ENCODE results near the gene CPEB4.

Gene CPEB4

DNA sequence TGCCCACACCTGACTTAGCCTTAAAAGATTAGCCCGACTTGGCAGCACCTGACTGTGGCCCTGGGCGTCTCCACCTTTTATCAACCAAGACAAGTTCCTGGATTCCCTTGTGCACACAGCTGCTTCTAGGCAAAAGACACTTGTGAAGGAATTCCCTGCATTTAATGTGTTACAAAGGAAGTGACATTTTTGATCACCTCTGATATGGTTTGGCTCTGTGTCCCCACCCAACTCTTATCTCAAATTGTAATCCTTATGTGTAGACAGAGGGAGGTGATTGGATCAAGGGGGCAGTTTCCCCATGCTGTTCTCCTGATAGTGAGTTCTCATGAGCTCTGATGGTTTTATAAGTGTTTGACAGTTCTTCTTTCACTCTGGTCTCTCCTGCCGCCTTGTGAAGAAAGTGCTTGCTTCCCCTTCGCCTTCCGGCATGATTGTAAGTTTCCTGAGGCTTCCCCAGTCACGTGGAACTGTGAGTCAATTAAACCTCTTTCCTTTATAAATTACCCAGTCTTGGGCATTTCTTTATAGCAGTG is 2.6 kb upstream of the CPEB4 start:
- no peak for DNase-seq

DNA sequence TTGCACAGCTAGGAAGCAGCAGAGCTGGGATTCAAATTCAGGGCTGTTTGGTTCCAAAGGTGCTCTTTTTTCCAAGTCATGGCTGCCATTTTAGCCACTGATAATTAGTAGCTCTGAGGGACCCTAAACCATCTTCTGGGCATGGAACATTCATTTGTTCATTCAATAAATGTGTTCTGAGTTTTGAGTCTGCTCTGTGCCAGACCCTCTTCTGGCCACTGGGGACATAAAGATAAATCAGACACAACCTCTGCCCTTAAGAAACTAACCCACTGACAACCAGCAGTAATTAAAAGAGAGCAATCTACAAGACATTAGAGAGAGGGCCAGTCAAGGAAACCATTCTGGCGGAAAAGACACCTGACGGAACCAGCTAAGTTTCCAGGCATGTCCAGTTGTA is 2.0 kb upstream of the CPEB4 start:
- no peak for DNase-seq

DNA sequence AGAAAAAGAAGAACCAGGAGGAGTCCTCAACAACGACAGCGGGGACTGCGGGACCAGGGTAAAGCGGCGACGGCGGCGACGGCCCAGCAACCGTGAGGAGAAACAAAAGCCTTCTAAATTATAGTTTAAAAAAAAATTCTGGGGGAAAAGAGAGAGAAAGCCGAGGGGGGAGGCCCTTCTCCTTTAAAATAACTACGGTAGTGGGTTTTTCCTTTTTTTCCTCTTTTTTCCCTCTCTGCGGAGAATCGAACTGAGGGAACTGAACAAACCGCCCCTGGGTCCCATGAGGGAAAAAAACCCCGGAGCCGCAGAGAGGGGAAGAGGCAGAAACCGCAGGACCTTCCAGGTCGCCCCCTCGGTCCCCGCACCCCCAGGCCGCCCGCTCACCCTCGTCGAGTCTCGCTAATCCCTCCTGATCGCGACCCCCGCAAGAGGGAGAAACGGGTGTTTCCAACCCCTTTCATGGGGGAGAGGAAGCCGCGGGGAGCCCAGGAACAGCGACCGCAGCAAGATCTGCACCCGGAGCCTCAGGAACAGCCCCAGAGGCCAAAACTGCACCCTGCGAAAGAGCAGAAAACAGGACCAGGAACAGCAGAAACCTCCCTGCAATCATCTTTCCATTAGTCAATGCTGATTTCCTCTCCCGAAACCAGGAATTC is 453 bp downstream of the CPEB4 start:
- peak; percentile 34 for DNase-seq

DNA sequence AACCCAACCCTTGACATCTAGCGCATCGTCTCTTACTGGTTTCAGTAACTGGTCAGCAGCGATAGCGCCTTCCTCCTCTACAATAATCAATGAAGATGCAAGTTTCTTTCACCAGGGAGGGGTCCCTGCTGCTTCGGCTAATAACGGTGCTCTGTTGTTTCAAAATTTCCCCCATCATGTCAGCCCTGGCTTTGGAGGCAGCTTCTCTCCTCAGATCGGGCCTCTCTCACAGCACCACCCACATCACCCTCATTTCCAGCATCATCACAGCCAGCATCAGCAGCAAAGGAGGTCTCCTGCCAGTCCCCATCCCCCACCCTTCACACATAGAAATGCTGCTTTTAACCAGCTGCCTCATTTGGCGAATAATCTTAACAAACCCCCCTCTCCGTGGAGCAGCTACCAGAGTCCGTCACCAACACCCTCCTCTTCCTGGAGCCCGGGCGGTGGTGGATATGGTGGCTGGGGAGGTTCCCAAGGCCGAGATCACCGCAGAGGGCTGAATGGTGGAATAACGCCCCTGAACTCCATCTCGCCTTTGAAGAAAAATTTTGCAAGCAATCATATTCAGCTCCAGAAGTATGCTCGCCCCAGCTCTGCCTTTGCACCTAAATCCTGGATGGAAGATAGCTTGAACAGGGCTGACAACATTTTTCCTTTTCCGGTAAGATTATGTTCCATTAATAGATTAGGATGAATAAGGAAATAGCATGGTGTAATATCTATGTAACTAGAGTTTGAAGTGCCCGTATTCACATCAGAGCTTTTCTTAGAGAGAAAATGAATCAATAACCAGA is 2.2 kb downstream of the CPEB4 start:
- DNase-seq = peak; percentile 45

DNA sequence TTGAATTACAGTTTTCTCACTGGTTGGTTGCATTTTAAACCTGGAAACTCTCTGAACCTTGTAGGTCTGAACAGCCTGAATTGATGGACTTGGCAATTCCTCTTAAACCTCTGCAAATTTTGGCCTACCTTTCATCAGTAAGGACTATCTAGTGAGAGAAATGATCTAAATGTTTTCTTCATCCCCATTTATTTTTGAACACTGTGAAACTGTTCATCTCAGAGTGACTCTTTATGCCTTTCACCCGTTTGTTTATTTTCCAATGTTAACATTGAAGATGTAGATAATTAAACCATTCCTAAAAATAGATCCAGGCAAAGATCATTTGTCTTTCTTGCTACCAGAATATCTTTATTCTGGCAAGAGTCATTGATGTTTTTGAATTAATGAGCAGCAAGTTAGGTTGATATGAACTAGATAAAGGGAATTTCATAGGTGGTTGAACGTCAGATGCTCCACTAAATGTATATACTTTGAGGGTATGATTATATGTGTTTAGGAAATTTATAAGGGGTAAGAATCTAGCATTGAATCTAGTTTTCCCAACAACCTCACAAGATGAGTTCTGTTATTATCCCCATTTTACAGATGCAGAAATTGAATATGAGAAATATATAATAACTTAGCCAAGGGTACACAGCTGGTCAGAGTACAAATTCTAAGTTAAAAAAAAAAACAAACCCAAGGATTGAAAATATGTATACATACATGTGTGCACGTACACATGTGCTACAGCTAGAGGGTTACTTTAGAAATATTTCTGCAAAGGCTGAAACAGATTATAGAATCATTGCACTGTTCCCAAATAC is 3.4 kb downstream of the CPEB4 start:
- no peak for DNase-seq

DNA sequence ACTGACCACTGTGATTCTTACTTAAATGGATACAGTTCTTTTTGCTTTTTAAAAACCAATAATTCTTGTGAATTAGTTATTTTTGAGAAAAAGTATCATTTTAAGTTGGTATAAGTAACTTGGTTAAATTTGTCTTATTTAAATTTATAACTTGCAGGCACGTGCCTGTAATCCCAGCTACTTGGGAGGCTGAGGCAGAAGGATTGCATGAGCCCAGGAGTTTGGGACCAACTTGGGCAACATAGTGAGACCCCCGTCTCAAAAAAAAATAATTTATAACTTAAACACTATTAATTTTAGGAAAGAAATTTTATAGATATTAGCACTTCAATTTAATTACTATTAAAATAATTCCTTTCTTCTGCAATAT is 5.0 kb downstream of the CPEB4 start:
- DNase-seq = no peak

DNA sequence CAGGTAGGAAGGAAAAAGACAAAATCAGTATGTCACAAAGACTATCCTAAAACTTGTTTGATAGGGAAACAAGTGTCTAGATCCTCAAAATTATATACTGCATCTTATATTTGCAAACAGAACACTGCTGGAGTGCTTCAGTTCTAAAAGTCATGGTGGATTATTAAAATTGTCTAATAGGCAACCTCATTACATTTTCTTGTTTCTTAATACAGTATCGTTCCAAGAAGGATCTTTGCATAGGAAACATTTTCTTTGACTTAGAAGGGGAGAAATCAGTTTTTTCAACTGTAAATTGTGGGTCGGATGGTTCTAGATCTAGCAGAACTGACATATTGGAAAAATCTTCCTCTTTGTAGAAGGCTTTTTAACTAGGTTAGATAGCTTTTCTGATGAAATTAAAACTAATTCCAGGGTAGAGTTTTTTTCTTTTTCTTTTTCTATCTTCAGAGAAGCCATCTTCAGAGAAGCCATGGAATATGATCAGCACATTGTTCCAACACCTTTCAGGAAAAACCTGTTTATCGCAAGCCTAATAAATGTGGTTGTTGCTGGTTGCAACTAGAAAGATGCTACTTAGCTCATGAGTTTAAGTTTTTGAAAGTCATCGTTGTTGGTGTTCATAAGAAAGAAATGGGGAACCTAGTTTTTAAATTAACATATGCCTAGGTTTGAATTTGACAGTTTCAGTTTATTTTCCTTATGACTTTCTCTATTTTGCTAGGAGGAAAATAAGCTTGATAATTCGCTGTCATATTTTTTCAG is 7.4 kb downstream of the CPEB4 start:
- DNase-seq = no peak

DNA sequence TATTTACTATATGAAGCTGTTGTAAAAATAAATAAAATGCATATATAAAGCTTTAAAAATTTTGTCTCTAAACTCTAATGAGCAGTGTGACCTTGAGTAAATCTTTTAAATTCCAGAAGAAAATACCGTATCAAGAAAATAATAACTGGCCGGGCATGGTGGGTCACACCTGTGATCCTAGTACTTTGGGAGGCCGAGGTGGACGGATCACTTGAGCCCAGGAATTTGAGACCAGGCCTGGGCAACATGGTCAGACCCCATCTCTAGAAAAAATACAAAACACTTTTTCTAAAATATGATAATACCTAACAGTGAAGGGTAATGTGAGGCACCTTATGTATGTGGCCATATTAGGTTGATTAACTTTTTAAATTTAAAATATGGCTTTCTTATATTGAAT is 8.5 kb downstream of the CPEB4 start:
- no peak for DNase-seq

DNA sequence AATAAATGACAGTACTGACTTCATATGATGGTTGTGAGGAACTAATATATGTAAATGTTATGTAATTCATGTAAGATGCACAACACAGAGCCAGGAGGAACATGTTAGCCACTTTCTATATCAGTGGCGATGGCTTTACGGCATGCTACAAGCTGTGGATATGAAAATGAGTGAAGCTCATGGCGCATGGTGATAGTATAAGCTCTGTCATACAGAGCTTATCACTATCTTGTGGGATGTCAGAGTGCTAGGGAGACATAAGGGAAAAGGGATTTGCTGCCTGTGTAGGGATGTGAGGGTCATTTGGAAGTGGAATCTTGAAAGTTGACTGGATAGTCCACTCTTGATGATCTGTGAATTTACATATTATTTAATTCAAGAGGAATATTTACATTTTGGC is 13.6 kb downstream of the CPEB4 start:
- no peak for DNase-seq

DNA sequence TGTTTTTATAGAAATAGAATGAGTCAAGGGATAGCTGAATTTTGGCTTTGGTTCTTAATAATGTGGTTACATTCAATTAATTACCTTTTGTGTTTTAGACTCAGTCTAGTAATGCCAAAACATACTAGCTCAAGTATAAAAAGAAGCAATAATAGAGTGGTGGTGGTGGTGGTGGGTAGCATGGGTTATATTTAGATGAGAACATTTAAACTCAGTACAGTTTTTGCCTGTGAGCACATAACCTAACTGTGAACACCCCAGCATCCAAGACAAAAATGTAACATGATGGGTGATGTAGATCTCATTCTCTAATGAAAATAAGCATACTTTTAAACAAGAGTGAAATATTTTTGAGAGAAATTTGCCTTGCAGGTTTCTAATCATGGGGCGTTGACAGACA is 14.2 kb downstream of the CPEB4 start:
- DNase-seq = no peak

DNA sequence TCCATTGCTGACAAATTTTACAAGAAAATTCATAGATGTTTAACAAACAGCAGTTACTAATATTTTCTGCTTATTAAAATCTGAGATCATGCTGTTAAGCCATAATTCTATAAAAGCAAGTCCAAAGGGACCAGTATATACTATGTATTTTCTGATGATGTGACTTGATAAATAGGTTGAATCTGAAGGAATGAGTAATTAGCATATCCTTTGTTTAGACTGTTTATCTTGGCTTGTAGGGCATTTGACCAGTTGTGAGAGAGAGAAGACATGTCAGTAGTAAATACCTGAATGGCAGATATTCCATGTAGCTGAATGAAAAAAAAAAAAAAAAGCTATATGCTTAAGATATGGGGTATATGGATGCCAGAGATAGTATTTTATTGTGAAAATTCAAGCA is 14.6 kb downstream of the CPEB4 start:
- DNase-seq = no peak

DNA sequence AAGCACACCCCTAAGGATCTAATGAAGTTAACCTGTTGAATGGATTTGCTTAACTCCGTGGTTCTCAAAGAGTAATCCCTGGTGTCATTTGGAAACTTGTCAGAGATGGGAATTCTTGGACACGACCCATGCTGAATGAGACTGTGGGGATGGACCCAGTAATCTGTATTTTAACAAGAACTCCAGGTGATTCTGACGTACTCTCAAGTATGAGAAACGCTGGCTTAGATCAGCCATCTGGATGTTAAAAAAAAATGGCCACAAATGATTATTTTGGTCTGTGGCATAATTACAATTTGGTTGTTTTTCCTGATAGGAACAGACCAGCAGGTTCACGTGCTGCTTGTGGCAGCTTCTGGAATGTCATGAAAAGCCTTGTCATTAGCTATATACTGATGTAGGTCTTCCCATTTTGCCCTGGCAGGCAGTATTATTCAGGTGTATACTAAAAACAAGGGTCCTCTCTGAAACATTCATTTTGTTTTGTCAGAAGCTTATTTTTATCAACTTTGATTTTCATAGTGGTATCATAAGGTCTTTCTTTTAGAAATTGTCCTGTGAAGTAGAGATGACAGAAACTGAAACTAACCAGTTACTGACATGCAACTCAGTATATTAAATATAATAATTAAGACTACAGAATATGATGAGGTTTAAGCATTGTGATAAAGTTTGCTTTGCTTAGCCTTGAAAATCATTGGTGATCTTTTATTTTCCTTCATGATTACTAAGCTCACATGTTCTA is 15.4 kb downstream of the CPEB4 start:
- DNase-seq = no peak

DNA sequence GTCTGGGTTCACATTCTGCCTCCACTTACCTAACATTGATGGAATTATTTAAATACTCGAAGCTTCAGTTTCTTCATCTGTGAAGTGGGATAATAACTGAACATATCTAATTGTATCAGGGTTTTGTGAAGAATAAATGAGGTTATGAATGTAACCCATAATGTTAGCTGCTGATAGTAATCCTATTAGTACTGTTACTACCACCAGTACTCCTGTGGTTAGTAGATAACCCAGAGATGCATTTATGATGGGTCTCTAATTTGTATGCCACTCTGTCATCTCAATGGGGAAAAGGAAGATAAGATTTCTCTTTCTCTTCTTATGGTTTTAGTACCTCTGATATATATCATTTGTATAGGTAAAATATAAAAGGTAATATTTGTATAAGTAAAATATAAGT is 16.0 kb downstream of the CPEB4 start:
- DNase-seq = no peak

DNA sequence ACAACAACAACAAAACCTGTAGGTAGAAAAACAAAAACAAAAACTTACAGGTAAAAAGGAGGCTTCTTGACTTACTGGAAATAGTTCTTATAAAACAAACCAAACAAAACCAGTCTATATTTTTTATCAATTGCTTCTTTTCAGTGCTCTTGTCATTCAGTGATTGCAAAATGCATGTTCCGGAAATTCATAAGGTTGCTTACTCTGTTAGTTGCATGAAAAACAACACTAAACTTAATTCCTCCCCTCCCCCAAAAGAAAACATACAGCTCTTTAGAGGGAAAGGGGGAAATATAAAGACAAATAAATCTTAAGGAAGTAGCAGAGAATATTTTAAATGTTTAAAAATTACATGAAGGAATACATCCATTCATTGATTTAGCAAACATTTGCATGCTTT is 19.1 kb downstream of the CPEB4 start:
- DNase-seq = no peak

DNA sequence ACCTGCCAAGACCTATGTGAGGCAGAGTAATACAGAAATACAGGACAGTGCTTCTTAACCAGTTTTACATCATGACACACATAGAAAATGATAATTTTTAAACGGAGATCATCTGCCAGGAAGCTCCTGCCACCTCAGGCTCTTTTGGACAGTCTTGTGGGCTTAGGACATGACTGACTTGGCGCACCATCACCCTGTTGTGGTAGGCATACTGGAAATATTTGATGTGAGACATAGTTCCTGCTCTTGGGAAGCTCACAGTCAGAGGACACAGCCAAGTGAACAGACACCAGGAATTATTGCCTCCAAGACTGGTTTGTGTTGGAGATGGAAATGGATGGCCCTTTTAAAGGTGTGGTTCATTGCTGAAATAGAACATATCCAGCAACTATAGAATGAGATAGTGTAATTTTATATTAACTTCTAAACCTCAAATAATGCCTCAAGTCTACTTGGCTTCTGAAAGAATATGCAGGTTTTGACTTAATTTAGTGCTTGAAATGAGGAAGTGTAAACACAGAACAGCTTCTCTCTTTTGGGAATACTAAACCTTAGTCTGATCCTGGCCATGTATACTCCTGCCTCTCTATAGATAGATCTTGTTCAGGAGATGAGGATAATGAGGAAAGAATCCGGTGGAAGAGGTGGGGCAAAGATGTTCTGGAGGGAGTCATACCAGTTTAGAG is 19.7 kb downstream of the CPEB4 start:
- DNase-seq = no peak

DNA sequence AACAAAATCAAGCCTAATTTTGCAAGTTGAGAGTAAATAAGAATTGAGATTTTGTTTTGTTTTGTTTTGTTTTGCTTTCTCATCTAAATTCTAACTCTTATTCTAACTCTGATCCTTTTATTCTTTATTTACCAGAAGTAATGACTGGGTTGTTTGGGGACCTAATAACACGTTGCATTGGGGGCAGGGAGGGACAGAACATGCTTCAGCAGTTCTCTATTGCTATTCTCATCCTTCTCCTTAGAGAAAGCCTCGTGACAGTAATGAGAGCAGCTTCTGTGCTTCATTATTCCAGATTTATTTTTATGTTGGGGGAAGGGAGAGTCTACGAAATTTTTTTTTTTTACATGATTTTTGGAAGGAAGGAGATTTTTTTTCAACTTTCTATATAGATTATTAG is 21.1 kb downstream of the CPEB4 start:
- no peak for DNase-seq

DNA sequence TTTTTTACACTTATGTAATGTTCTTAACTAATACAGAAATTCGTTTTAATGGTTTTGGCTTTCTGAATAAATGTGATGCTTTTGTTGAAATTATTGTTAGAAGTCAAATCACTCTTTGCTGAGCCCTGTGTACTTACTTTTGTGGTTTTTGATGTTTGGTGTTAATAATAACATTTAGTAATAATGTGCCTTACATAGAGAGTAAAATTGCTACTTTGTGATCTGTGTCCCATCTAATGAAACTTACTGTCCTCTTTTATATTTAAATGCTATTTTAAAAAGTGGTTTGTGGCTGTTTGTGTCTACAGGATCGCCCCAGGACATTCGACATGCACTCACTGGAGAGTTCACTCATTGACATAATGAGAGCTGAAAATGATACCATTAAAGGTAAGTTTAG is 22.1 kb downstream of the CPEB4 start:
- DNase-seq = no peak

DNA sequence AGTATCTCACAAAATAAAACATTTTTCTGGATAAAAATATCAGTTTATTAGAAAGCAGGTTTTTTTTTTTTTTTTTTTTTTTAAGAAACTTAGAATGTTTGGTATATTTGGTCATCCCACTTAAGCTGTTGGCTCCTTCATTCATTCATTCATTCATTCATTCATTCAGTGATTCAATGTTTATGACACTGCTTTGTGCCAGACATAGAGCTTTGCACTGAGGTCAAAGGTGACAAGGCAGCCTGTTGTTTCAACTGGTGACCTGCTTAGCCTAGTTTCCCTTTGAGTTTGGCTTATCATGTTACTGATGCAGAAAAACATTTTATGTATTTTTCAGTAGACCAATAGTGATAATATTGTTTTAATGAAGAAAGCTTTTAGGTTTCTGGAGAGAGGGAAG is 23.5 kb downstream of the CPEB4 start:
- DNase-seq = no peak

DNA sequence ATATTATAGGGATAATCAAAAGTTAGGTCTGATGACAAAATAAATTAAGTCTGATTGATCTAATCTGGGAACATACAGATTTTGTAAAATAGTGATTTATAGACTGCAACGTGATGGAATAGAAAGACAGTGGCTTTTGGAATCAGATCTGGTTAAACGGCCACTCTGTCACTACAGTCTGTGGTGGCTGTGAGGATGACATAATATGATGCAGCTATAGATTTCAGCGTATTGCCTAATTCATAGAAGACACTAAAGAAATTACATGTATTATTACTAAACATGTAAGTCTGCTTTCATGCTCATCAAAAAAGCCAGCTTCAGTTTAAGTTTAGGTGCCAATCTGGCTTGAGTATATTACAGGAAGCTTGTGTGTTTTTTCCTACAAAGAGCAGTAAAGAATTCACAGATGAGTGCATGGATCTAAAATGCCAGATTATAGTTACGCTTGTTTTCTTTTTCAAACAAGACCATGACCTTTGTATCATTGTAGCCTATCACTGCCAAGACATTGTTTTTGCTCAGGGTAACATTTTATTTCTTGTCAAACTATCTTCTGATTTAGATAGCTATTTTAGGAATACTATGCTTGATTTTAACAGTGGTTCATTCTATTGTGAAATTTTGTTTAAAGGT is 25.7 kb downstream of the CPEB4 start:
- DNase-seq = no peak

DNA sequence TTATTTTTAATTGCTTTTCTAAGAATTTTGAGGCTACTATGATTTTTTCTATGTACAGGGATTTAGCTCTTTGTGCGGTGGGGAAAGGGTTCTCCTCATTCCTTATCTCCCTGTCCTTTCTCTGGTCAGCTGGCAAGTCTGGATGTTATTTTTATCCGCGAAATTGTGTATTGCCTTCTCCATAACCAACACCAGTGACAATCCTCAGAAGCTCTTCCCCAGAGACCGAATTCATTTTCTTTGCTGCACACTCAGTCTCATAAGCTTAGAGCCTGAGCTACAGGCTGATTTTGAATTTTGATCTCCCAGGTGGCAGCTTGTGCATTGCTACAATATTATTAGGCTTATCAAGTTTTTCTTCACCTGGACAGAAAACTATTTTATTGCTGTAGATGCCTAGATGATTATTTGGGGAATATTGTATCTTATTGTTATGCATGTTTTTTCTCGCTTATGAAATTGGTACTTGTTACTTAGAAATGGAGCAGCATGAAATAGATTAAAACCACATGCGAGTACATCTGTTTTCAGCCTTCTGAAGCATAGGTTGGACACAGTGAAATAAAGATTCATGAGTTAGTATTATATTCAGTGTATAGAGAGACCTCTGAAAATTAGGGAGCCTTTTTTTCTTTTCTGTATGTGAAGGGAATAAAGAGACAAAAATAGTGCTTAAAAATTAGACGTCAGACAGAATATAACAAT is 27.3 kb downstream of the CPEB4 start:
- DNase-seq = no peak

All from left hindlimb (tissue), 1 donor.